Stimulated activated CD4-positive, alpha-beta T cell treated with anti-CD3 and anti-CD28 coated beads, Interleukin-4, amount 100 ng/mL, for 48 hours (primary cell): ENCODE data around the gene RNF17.
"Not testable (repeated sequence)": the region's sequence is repeated elsewhere in the genome, so short reads cannot be mapped to it uniquely, and the experiment has no call there.

Experiments used
- DNase-seq, 2 donors: peaks; one replicate each; pipeline ENCODE4 v3.0.0-alpha.2; 2020; ENCODE audit warnings: low read depth in 2 of 2

RNF17 gene, protein sequence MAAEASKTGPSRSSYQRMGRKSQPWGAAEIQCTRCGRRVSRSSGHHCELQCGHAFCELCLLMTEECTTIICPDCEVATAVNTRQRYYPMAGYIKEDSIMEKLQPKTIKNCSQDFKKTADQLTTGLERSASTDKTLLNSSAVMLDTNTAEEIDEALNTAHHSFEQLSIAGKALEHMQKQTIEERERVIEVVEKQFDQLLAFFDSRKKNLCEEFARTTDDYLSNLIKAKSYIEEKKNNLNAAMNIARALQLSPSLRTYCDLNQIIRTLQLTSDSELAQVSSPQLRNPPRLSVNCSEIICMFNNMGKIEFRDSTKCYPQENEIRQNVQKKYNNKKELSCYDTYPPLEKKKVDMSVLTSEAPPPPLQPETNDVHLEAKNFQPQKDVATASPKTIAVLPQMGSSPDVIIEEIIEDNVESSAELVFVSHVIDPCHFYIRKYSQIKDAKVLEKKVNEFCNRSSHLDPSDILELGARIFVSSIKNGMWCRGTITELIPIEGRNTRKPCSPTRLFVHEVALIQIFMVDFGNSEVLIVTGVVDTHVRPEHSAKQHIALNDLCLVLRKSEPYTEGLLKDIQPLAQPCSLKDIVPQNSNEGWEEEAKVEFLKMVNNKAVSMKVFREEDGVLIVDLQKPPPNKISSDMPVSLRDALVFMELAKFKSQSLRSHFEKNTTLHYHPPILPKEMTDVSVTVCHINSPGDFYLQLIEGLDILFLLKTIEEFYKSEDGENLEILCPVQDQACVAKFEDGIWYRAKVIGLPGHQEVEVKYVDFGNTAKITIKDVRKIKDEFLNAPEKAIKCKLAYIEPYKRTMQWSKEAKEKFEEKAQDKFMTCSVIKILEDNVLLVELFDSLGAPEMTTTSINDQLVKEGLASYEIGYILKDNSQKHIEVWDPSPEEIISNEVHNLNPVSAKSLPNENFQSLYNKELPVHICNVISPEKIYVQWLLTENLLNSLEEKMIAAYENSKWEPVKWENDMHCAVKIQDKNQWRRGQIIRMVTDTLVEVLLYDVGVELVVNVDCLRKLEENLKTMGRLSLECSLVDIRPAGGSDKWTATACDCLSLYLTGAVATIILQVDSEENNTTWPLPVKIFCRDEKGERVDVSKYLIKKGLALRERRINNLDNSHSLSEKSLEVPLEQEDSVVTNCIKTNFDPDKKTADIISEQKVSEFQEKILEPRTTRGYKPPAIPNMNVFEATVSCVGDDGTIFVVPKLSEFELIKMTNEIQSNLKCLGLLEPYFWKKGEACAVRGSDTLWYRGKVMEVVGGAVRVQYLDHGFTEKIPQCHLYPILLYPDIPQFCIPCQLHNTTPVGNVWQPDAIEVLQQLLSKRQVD (N-terminal part only)

DNA sequence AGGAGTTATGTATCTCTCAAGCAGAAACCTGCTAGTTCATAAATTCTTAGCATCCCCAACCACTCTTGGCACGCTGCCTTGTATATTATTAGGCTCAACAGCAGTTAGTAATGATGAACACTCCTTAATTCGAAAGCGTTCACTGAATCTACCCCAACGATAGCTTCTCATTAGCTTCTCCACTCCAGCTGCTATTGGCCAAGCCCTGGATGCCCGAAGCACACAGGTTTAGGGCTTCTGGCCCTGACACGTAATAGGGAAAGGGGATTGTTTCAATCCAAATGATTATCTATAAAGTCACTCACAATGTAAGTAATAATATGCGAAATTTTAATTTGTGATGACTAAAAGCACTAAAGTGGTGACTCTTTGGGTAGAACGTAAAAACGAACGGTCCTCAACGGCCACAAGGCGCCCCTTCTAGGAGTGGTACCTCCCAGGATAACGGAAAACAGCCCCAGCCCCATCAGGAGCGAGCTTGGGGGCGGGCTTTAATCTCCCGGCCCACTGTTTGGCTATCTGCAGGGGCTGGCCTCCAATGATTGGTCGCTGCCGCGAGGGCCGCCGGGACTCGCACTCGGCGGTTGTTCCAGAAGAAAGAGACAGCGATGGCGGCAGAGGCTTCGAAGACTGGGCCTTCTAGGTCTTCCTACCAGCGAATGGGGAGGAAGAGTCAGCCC is at the start of gene RNF17:
RNF17 (plus strand) TSS at position 574 of the 680 bp plus-strand sequence; CDS start at position 609, 35 bp downstream.
- DNase-seq = no peak

DNA sequence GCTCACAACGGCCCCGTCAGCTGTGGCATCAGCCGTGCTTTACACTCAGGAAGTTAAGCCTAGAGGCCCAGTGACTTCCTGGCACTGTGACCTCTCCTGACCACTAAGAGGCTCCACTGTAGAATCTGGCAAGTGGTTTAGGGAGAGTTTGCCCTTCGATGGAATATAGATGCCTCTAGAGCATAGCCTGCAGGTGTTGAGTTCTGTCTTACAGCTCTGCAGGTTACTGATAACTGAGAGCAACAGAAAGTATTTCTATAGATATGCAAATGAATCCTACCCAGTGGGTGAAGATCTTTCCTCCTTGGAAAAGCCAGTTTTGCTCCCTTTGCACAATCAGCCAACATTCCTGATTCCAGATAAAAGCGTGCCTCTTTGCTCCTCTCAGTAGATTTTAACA is 48.0 kb upstream of the RNF17 start:
- DNase-seq = no peak

DNA sequence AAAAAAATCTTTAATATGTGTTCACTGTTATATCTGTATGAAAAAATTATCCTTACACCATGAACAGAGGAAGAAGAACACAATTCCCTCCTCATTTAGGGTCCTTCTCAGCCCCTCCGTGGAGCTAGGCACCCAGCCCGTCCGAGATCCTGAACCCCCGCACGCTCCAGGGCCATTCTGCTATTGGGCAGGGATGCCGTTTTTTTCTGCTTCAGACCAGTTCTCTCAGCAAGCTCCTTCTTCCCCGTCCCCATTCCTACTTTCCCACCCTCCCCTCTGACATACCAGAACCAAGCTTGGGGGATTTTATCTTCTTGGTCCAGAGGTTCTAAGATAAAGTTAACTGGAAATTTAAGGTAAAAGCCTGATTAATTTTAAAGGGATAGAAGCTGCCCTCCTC is 47.5 kb upstream of the RNF17 start:
- no peak for DNase-seq

DNA sequence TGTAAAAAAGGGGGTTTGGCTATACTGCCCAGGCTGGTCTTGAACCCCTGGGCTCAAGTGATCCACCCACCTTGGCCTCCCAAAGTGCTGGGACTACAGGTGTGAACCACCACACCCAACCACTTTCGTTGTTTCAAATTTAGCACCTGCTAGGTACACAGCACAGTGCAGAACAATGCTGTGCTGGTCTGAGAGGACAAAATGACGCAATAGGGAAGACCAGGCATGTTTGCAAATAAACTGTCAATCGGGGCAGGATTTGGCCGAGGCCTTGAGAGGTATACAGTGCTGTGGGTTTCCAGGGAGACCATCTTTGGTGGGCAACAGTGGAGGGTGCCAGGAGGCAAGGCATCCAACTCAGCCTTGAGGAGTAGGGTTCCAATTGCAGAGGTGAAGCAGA is 46.8 kb upstream of the RNF17 start:
- DNase-seq = no peak

DNA sequence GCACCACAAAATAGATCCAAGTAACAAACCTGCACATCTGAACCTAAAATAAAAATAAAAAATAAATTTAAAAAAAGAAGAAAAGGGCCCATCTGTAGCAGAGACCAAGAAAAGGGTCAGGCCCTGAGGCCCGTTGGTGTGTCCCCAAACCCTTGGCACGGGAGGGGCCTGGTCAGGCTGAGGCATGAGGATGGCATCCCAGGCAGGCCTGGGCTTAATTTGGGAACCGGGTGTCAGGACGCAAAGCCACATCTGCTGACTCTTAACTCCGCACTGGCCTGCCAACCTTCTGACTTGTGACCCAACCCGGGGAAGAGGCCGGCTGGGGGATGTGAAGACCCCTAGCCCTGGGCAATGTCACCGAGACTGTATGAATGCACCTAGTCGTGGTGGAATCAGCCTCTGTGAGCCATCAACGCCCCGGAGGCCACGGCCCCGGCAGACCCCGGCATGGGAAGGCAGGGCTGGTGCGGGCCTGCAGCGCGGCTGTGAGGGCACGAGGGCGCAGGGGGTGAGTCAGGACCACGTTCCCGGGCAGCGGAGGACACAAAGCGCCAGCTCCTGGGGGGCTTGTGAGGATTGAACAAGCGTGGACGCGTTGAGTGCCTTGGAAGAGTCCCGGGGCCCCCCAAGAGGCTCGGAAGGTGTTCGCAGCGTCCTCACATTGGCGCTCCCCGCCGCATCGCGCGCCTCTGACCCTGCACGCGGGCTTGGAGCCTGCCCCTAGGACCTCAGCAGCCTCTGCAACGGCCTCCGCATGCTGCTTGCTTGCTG is 45.6 kb upstream of the RNF17 start:
- no peak for DNase-seq

DNA sequence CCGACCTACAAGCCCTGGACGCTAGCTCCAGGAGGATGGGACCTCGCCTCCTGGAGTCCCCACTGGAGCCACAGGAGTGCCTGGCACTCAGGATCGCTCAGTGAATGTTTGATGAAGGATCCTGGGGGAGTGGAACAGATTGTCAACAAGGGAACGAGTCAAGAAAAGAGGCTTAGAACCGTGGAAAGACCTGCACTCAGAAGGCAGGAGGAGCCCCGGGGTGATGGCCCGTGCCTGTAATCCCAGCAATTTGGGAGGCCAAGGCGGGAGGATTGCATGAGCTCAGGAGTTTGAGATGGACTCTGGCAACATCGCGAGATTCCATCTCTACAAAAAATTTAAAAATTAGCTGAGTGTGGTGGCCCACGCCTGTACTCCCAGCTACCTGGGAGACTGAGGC is 44.8 kb upstream of the RNF17 start:
- DNase-seq = no peak

DNA sequence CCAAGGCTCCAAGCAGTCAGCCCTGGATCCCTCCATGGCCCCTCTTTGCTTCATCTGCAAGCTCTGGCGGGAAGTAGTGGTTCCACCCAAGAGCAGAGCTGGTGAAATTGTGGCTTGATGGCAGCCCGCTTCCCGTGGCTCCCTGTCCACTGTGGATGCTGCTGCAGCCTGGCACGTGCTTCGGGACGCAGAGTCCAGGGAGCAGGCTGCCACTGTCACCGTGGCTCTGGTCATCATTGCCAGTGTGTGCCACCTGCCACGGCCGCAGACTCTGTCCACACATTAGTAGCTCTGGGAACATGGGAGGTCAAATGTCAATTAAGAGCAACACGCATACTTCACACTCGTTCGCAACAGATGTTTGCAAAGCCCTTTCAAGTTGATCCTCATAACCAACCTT is 40.8 kb upstream of the RNF17 start:
- DNase-seq = no peak

DNA sequence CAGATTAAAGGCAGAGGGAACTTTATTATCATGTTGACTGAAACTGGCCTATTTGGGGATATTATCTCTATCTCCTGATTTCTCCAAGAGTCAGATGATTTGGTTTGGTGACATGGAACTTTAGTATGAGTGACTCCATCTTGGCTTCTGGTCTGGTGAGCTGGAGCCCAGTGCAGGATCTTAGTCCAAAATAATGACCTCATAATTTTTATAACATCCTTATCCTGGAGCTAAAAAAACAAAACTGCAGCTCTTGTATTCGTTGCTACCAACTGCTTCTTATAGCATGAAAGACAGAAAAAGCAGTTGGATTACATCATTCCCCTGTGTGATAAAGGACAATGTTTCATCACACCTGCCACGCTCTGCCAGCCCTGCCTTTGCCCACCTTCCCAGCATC is 39.3 kb upstream of the RNF17 start:
- no peak for DNase-seq

DNA sequence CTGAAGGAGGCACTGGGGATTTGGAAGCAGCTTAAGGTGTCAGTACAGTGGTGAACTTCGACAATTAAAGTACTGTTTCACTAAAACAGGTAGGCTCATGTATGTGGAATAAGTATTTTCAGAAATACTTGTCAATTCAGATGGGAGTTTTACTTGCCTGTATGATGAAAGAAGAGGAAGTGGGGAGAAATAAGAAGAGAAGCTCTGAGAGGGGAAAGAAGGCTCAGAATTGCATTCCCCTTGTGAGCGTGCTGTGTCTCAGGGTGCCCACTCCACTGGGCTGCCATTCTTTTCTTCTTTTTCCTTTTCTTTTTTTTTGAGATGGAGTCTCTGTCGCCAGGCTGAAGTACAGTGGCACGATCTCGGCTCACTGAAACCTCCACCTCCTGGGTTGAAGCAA is 38.6 kb upstream of the RNF17 start:
- no peak for DNase-seq

DNA sequence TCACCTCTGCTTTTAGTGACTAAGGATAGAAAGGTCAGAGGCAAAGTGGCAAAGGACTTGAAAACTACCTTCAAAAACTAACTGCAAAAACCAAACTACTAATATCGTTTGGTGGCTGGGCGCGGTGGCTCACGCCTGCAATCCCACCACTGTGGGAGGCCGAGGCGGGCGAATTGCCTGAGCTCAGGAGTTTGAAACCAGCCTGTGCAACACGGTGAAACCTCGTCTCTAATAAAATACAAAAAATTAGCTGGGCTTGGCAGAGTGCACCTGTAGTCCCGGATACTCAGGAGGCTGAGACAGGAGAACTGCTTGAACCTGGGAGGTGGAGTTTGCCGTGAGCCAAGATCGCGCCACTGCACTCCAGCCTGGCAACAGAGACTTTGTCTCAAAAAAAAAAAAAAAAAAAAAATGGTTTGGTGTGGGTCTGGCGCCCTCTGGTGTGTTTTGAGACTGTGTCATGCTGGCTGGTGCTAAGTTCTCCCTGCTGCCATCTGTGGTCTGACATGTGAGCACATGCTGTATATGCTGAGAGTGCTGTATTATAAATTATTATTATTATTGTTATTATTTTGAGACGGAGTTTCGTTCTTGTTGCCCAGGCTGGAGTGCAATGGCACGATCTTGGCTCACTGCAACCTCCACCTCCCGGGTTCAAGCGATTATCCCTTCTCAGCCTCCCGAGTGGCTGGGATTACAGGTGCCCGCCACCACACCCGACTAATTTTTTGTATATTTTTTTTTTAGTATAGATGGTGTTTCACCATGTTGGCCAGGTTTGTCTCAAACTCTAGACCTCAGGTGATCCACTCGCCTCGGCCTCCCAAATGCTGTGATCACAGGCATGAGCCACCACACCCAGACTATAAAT is 36.0 kb upstream of the RNF17 start:
- peak; percentile 37 to 46 for DNase-seq

DNA sequence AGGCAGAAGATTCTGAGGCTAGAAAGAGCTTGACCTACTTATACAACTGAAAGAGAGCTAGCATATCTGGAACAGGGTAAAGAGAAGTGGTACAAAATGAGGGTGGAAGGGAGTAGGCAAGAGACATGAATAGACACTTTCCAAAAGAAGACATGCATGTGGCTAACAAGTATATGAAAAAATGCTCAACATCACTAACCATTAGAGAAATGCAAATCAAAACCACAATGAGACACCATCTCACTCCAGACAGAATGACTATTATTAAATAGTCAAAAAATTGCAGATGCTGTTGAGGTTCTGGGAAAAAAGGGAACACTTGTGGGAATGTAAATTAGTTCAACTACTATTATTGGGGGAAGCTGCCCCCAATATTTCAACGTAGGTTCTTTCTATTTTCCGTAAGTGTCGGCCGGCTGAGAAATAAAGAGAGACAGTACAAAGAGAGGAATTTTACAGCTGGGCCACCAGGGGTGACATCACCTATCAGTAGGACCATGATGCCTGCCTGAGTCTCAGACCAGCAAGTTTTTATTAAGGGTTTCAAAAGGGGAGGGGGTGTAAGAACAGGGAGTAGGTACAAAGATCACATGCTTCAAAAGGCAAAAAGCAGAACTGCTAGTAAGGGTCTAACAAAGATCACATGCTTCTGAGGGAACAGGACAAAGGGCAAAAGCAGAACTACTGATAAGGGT is 32.9 kb upstream of the RNF17 start:
- not testable (repeated sequence) for DNase-seq

DNA sequence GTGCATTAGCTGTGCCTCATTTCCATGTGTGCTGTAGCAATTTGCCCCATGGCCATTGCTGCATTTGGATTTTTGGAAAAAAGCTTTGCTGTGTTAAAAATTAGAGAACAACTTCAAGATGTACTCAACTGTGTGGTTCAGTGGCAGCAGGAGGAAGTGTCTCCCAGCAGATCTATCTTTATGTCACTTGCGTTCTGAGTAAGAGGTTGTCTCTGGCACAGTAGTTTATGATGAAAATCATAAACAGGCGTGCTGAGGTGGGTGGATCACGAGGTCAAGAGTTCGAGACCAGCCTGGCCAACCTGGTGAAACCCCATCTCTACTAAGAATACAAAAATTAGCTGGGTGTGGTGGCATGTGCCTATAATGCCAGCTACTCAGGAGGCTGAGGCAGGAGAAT is 29.0 kb upstream of the RNF17 start:
- DNase-seq = no peak

DNA sequence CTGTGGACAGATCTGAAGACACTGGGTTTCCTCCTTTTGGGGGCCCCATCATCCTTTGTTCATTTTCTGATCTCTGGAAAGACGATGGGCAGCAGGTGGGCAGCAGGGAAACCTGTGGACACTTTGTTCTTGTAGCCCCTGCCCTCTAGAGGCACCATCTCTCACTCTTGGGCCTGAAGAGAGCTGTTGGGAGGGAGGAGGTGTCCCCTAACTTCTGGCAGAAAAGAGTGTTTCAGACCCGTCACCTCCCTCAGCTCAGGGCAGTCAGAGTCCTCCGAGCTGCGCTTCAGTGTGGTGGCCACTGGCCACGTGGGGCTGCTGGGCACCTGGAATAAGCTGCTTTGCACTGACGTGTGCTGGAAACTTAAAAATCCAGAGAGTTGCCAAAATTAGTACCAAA is 26.9 kb upstream of the RNF17 start:
- no peak for DNase-seq

DNA sequence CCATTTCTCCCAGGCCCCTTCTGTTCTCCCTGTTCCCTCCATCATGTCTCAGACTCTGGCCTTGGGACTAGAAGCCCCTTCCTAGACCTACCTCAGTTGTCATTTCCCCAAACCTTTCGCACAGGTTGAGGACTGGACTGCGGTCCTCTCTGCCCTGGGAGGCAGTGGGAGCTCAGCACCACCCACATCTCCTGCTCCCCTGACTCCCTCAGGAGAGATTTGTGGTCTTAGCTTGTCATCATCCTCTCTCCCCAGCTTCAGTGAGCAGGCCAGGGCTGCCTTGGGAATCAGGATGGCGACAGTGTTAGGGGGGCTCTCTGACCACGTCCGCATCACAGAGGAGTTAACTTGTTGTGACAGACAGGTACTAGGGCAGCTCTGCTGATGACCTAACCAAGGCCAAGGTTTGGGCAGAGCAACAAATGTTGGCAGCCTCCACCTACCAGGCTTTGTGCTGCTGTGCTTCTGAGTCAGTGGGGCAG is 25.6 kb upstream of the RNF17 start:
- no peak for DNase-seq

DNA sequence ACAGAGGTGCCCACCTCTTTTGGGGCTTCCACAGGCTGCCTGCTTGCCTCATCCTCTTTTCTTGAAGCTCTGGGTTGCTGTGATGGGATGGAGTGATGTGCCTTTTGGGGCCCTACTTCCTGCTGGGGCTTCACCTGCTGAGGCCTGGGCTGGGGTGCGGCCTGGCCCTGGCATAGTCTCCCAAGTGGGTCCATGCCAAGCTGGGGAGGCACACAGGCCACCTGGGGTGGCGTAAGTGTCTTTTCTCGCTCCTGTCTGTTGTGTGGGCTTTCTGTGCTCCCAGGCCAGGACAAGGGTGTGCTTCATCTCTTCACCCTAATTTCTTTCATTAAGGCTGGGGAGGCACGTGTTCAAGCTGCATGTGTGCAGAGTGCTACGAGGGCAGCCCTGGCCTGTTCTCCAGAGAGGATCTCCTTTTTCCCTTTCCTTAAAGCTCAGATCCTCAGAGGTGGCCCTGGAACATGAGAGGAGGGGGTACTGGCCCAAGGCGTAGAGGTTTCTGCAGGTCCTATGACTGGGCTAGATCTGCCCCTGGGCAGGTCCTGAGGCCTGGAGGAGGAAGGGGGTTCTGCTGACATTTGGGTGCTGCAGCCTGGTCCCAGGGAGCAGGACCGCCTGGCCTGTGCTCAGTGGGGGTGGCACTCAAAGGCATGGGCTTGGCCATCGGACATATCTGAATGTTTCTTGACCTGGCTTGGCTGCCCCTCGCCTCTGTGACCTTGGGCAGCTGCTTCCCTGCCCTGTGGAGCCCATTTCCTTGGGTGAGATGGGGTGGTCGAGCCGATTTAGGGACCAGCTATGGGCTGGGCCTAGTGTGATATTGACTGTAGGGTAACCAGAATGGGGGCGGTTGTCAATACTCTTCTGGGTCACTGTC is 23.7 kb upstream of the RNF17 start:
- DNase-seq = no peak

DNA sequence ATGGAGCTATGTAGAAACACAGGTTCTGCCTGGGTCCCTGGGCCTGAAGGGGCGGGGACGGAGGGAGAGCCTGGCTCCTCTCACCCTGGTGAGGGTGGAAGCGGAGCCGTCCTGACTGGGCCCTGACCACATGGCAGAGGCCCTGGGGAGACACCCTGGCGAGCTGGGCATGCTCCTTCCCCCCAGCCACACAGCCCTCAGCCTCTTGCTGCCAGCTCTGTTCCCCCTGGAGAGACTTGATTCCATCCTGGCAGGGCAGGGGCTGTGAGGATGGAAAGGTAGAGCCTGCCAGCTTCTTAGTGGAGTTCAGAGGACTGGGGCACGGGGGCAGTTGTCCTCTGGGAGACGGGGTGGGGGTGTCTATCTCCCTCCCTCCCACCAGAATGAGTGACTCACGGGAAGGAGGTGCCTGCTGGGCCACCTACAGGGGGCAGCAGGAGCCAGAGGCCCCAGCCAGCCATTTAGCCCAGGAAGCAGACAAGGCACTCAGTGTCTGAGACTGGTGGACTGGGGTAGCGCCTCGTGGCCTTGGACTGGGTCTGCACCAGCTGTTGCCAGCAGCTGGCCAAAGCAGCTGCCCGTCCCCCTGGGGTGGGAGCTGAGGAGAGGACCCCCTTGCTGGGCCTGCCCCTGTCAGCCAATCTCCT is 22.8 kb upstream of the RNF17 start:
- DNase-seq = no peak

DNA sequence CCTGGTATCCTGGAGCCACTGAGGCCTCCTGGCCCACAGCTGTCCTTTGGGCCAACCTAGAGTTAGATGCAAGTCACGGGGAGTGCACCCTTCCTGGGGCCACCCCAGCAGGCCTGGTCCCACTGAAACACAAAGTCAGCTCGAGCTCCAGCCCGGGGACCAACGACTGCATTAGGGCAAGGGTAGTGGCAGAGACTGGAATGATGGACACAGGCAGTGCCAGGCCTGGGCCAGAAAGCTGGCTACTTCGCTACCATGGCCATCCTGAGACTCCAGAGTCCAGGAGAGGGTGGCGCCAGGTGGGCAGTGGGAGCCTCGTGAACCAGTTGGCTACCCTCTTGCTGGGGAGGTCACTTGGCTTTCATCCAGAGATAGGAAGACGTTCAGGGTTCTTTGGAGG is 22.2 kb upstream of the RNF17 start:
- no peak for DNase-seq
